HG03196 (cell line): Measurements from ENCODE around the gene CABP1.
"Not testable (repeated sequence)": the region's sequence is repeated elsewhere in the genome, so short reads cannot be mapped to it uniquely, and the experiment has no call there.

Experiments used
- ATAC-seq: cut with Tn5 transposase; IDR thresholded peaks from one replicate; pipeline ENCODE4 v1.9.1; 2021; ENCODE audit not compliant: unreplicated experiment

Gene CABP1

DNA sequence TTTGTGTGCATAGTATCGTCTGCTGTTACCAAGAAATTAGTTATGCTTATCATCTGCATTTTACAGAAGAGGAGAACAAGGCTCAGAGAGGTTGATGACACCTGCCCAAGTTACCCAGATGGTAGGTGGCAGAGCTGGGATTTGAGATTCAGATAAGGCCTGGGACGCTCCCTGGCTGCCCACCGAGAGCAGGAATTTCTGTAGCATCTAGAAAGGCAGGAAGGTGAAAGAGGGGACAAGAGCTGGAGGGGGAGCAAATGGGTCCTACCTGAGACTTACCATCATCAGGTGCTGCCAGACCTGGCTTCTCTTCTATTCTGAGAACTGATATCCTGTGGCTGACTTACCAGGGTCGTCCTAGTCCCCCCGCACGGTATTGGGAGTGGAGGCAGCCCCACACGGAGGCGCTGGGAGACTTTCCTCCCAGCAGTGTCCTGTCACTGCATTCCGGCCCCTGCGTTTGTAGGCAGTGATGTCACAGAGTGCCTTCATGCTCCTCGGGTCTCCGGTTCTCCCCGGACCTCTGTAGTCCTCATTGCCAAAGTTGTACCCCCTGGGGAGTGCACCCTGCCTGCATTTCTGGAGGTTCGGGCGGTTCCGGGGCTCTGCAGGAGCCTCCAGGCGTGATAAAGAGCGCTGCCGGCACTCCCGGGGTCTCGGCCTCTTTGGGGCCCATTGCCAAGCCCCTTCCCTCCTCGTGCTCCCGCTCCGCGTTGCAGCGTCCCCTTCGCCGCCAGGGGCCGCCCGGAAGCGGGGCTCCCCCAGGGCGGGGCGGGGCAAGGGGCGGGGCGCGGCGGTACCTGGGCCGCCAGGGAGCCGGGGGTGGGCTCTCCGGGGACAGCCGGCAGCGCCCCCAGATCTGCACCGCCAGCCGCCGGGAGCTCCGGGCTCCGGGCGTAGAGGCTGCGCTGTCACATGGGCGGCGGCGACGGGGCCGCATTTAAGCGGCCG is at the start of gene CABP1:
Gene CABP1, plus strand, starts transcription at position 856 of the 951 bp plus-strand sequence. Its CDS starts 60 bp downstream, at position 916.
- peak; percentile 50 for ATAC-seq

DNA sequence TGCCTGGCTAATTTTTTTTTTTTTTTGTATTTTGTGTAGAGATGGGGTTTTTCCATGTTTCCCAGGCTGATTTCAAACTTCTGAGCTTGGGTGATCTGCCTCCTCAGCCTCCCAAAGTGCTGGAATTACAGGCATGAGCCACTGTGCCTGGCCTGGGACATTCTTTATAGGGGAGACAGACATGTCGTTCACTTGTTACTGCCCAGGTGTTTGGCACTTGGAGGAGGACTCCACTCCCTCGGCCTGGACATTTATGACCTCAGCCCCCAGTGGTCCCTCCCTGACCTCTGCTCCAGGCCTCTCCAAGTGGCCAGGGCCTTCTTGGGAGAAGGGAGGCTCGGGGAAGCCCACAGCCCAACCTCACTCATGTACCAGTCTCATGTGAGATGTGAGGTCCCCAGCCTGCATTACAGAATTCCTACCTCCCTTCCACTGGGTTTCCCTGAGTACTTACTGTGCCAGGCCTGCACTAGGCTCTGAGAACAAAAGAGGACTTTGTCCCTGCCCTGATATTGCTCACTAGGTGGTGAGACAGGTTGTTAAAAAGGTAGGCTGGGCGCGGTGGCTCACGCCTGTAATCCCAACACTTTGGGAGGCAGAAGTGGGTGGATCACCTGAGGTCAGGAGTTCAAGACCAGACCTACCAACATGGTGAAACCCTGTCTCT is 49.6 kb upstream of the CABP1 start:
- no peak for ATAC-seq

DNA sequence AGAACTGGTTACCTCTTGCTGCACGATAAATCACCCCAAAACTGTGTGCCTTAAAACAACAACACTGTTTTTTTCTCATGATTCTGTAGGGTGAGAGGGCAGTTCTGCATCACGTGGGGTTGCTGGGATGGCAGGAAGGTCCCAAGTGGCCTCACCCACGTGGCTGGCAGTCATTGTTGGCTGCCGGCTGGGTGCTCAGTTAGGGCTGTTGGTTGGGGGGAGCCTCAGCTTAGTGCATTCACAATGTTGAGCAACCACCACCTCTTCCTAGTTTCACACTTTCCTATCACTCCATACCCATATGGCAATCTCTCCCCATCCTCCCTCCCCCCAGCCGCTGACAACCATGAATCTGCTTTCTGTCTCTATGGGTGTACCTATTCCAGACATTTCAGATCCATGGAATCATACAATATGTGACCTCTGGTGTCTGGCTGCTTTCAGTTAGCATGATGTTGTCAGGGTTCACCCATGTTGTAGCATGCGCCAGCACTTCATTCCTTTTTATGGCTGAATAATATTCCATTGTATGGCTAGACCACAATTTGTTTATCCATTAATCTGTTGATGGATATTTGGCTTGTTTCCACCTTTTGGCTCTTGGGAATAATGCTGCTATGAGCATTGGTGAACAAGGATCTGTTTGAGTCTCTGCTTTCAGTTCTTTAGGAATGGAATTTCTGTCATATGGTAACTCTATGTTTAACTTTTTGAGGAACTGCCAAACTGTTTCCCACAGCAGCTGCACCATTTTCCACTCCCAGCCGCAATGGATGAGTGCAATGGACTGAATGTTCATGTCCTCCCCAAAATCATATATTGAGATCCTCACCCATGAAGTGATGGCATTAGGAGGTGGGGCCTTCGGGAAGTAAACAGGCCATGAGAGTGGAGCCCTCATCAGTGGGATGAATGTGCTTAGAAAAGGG is 48.0 kb upstream of the CABP1 start:
- ATAC-seq = no peak

GRCh38 chr12:120596901-120597300 is 43.5 kb upstream of the CABP1 start:
- ATAC-seq = no peak

GRCh38 chr12:120597861-120598260 is 42.6 kb upstream of the CABP1 start:
- no peak for ATAC-seq

DNA sequence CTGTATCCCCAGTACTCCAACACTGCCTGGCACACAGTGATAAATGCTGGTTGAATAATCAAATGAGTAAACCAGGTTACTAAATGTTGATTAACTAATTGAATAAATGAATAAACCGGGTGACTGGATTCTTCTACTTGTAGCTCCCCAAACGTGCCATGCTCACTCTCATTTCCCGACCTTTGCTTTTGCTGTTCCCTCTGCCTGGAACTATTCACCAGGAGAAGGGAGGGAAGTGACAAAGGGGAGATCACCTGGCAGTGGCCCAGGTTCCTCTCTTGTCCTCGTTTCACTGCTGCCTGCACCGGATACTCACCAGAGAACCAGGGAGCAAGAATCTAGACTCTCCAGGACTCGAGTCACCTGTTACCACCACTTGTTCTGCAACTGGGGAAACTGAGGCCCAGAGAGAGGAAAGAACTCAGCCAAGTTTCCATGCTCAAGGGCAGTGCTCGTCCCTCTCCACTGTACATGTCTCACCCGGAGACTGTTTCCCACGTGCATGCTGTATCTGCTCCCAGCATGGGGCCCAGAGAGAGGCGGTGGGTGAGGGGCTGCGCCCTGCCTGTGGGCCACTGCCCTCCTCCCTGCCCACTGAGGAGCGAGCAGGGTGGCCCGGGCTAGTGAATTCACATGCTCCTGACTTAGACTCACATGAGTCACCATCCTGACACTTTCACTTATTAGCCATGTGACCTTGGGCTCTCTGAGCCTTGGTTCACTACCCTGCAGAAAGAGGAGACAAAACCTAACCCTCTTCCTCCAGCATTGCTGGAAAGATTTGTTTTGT is 41.6 kb upstream of the CABP1 start:
- ATAC-seq = no peak

DNA sequence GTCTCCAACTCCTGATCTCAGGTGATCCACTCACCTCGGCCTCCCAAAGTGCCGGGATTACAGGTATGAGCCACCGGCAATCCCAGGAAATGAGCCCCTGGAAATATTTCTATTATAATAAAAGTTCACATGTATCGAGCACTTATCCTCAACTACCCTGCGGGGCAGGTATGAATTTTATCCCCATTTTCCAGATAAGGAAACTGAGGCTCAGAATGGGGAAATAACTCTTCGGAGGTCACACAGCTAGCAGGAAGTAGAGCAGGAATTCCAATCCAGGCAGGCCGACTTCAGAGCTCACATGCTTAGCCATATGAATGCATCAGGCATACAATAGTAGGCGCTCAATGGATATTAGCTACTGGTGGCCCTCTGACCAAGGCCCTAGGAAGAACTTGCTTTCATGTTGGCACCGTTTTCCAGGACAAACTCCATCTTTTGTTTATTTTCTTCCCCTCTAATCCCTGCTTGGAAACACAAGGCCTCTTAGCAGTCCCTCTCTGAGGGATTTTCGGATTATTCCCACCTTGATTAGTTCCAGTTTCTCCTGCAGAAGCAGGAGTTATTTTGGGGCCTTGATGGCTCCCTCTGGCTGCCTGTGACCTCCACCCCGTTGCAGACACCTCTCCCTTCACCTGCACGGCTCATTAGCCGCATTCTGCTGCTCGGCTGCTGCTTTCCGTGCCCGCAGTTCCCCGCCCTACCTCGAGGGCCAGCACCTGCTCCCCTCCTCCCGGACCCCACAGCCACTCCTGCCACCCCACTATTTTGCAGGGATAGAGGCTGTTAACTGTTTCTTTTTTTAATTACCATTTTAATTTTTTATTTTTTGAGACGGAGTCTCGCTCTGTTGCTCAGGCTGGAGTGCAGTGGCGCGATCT is 40.5 kb upstream of the CABP1 start:
- no peak for ATAC-seq

DNA sequence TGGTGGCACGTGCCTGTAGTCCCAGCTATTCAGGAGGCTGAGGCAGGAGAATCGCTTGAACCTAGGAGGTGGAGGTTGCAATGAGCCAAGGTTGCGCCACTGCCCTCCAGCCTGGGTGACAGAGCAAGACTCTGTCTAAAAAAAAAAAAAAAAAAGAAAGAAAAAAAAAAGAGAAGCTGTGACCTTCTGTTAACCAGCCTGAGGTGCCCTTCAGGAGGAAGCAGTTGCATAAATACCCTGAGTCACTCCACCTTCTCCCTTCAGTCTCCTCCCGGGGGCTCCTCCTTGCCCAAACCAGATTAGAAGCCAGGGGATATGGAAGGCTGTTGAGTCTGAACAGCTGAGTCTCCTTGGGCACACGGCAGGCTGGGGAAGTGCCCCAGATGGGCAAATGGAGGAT is 38.0 kb upstream of the CABP1 start:
- not testable (repeated sequence) for ATAC-seq

DNA sequence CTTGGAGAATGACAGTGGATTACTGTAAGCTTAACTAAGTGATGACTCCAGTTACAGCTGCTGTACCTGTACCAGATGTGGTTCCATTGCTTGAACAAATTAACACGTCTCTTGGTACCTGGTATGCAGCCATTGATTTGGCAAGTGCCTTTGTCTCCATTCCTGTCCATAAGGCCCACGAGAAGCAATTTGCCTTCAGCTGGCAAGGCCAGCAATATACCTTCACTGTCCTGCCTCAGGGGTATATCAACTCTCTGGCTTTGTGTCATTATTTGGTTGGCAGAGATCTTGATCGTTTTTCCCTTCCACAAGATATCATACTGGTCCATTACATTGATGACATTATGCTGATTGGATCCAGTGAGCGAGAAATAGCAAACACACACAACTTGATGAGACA is 29.9 kb upstream of the CABP1 start:
- ATAC-seq = no peak

- ATAC-seq = not testable (repeated sequence)
Measured at GRCh38 chr12:120611534-120611933, 28.9 kb upstream of the CABP1 start.

DNA sequence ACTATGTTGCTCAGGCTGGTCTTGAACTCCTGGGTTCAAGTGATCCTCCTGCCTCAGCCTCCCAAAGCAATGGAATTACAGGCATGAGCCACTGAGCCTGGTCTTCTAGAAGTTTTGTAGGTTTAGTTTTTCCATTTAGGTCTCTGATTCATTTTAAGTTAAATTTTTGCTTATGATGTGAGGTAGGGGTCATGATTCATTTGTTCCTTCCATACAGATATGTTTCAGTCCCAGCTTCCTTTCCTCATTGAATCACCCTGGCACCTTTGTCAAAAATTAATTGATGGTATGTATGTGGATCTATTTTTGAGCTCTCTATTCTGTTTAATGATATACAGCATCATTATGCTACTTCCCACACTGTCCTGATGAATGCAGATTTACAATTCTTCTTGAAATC is 25.6 kb upstream of the CABP1 start:
- ATAC-seq = no peak

GRCh38 chr12:120617193-120617592 is 23.2 kb upstream of the CABP1 start:
- ATAC-seq = not testable (repeated sequence)

GRCh38 chr12:120617767-120618166 is 22.7 kb upstream of the CABP1 start:
- not testable (repeated sequence) for ATAC-seq

DNA sequence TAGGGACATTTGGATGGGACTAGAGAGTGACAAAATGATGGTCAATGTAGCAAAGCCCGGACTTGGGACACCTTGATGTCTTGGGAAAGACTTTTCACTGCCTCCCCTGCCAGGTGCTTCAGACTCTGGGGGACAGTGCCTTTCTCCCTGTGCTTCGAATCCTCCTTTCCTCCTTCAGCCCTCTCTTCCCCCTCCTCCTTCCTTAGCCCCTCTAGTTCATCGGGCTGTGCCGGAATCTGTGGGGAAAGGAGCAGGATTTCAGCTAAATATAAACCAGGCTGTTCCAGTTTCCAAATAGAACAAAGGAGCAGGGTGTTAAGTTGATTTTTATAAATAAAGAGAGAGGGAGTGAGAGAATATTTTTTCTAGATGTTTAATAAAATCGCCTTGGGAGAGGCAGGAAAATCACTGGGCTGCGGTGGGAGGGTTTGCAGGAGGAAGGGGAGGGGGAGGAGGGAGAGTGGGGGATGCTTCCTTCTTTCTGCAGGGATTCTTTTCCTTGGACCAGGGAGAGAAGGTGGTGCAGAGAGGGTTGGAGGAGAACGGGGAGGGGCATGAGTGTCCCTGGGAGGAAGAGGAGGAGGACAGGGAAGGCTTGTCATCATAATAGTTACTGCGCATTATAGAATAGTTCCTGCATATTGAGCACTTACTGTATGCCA is 21.3 kb upstream of the CABP1 start:
- no peak for ATAC-seq

GRCh38 chr12:120620624-120621023 is 19.8 kb upstream of the CABP1 start:
- no peak for ATAC-seq

GRCh38 chr12:120625557-120626419 is 14.6 kb upstream of the CABP1 start:
- ATAC-seq = no peak

GRCh38 chr12:120628919-120629318 is 11.5 kb upstream of the CABP1 start:
- no peak for ATAC-seq
